Endodermal cell (in vitro differentiated cells): ENCODE results near the gene GTF2H1. TPM values are rescaled to one million over a fixed set of nuclear protein-coding genes. Genes with fewer than 3 reads are reported as not detected.

Source experiments
- DNase-seq: peaks from one replicate; pipeline ENCODE4 v3.0.0-alpha.2; 2017
- H3K27ac ChIP-seq: 2 replicates; pipeline ENCODE4 v1.5.1; 2013; ENCODE audit warnings: mild to moderate bottlenecking, low read depth, low read length, moderate library complexity
- H3K27me3 ChIP-seq: 2 replicates; pipeline ENCODE4 v1.6.1; 2013; ENCODE audit warnings: mild to moderate bottlenecking, low read length, moderate library complexity; ENCODE audit not compliant: insufficient read depth, control insufficient read depth, poor library complexity, severe bottlenecking
- H3K36me3 ChIP-seq: 2 replicates; pipeline ENCODE4 v1.7.0; 2013; ENCODE audit warnings: mild to moderate bottlenecking, low read length, moderate library complexity; ENCODE audit not compliant: control insufficient read depth, insufficient read depth
- H3K4me1 ChIP-seq: one replicate; pipeline ENCODE4 v1.7.0; 2013; ENCODE audit warnings: low read length; ENCODE audit not compliant: control insufficient read depth, insufficient read depth
- H3K4me3 ChIP-seq: 2 replicates; pipeline ENCODE4 v1.5.1; 2013; ENCODE audit warnings: mild to moderate bottlenecking, low read length, moderate library complexity
- H3K9ac ChIP-seq: 2 replicates; pipeline ENCODE4 v1.6.1; 2013; ENCODE audit warnings: mild to moderate bottlenecking, low read length, moderate library complexity; ENCODE audit not compliant: poor library complexity, severe bottlenecking; ENCODE audit errors: extremely low read depth
- H3K9me3 ChIP-seq: 2 replicates; pipeline ENCODE4 v1.6.1; 2013; ENCODE audit warnings: mild to moderate bottlenecking, low read length, moderate library complexity; ENCODE audit not compliant: control insufficient read depth
- H3K27ac Mint-ChIP-seq: 2 replicates; pipeline ENCODE4 v1.8.0; 2020; ENCODE audit warnings: mixed read lengths
- H3K27me3 Mint-ChIP-seq: 2 replicates; pipeline ENCODE4 v1.8.0; 2021; ENCODE audit warnings: mild to moderate bottlenecking, mixed read lengths; ENCODE audit not compliant: insufficient read depth
- H3K36me3 Mint-ChIP-seq: 2 replicates; pipeline ENCODE4 v1.8.0; 2020; ENCODE audit warnings: low read depth, mixed read lengths
- H3K4me1 Mint-ChIP-seq: 2 replicates; pipeline ENCODE4 v1.8.0; 2020; ENCODE audit warnings: mixed read lengths
- H3K4me3 Mint-ChIP-seq: 2 replicates; pipeline ENCODE4 v1.8.0; 2020; ENCODE audit warnings: mild to moderate bottlenecking, moderate library complexity, mixed read lengths
- H3K9me3 Mint-ChIP-seq: 2 replicates; pipeline ENCODE4 v1.8.0; 2020; ENCODE audit warnings: mild to moderate bottlenecking, mixed read lengths
- CTCF ChIP-seq: fragments of 200-600 bp; sonication (generic); conservative IDR thresholded peaks from 2 replicates; pipeline ENCODE4 v1.5.0; 2021; ENCODE audit warnings: antibody characterized with exemption, mild to moderate bottlenecking
- WGBS, 2 experiments: methylation state at CpG; one replicate each; pipeline versions ENCODE4 v1.1.5 to v1.1.7; 2013; ENCODE audit warnings: missing lambda C conversion rate in 2 of 2, mixed read lengths in 1 of 2; ENCODE audit not compliant: insufficient coverage in 1 of 2, insufficient read length in 1 of 2; 5-methylcytosine and 5-hydroxymethylcytosine counted together
- total RNA-seq, 2 donors: library from RNA; stranded (reverse); fragmentation: NEBNext Ultra II Directional in 1 of 2; extraction: Animal tissue kit (Norgen Biotek cat#: 25700) in 1 of 2; gene quantifications; 2 replicates in 1 of 2; 3 replicates in 1 of 2; pipeline ENCODE4 v1.2.1, GENCODE V29; 2021

The GTF2H1 gene
- total RNA-seq, 2 donors from 2014 or later, result 25.7 to 31.5 TPM

GRCh38 chr11:18288911-18289310 lies 33.5 kb upstream of the GTF2H1 start:
- H3K36me3 Mint-ChIP-seq, result peaks cover 74% of the 10 kb centered on the region
- DNase-seq, result no peak
- no peak overlapping the region for H3K4me3 Mint-ChIP-seq
- no peak for TF ChIP-seq CTCF
- no peak overlapping the region for H3K4me3 ChIP-seq
- peaks cover 3% of the 10 kb centered on the region for H3K4me1 ChIP-seq
- no peaks in the 10 kb centered on the region for H3K9me3 Mint-ChIP-seq
- H3K9me3 ChIP-seq, result no peaks in the 10 kb centered on the region
- H3K27me3 Mint-ChIP-seq, result no peaks in the 10 kb centered on the region
- no peaks in the 10 kb centered on the region for H3K27me3 ChIP-seq
- no peaks in the 10 kb centered on the region for H3K4me1 Mint-ChIP-seq
- no peak overlapping the region for H3K27ac Mint-ChIP-seq
- 98 to 100% methylated on average over 1 to 4 of the region's 4 CpGs for WGBS, 2 experiments
- no peak overlapping the region for H3K27ac ChIP-seq
- peaks cover 94% of the 10 kb centered on the region for H3K36me3 ChIP-seq
- no peak overlapping the region for H3K9ac ChIP-seq

- Mint-ChIP-seq H3K9me3 (no peaks in the 10 kb centered on the region), H3K4me1 (no peaks in the 10 kb centered on the region), H3K4me3 (no peak overlapping the region), H3K27ac (no peak overlapping the region), H3K36me3 (peaks cover 84% of the 10 kb centered on the region), H3K27me3 (no peaks in the 10 kb centered on the region)
- Histone ChIP-seq H3K4me3 (no peak overlapping the region), H3K27ac (no peak overlapping the region), H3K9ac (no peak overlapping the region), H3K9me3 (no peaks in the 10 kb centered on the region), H3K27me3 (no peaks in the 10 kb centered on the region), H3K4me1 (no peaks in the 10 kb centered on the region), H3K36me3 (peaks cover 92% of the 10 kb centered on the region)
- DNase-seq, result no peak
- whole genome bisulfite sequencing, 2 experiments, result 96 to 99% methylated on average over 4 to 5 of the region's 5 CpGs
- no peak for TF ChIP-seq CTCF
These were observed 27.5 kb upstream of the GTF2H1 start for GRCh38 chr11:18294862-18295261.

GRCh38 chr11:18295316-18295715 lies 27.1 kb upstream of the GTF2H1 start:
- peaks cover 90% of the 10 kb centered on the region for H3K36me3 ChIP-seq
- DNase-seq, result no peak
- H3K9ac ChIP-seq, result no peak overlapping the region
- H3K27me3 Mint-ChIP-seq, result no peaks in the 10 kb centered on the region
- H3K4me3 ChIP-seq, result no peak overlapping the region
- WGBS, 2 experiments, result 99 to 100% methylated on average over 2 of the region's 2 CpGs
- no peak for TF ChIP-seq CTCF
- no peaks in the 10 kb centered on the region for H3K27me3 ChIP-seq
- peaks cover 83% of the 10 kb centered on the region for H3K36me3 Mint-ChIP-seq
- H3K4me1 ChIP-seq, result no peaks in the 10 kb centered on the region
- H3K9me3 Mint-ChIP-seq, result no peaks in the 10 kb centered on the region
- H3K27ac Mint-ChIP-seq, result no peak overlapping the region
- no peaks in the 10 kb centered on the region for H3K9me3 ChIP-seq
- H3K4me1 Mint-ChIP-seq, result no peaks in the 10 kb centered on the region
- no peak overlapping the region for H3K4me3 Mint-ChIP-seq
- H3K27ac ChIP-seq, result no peak overlapping the region
